Prostate gland (tissue), 2 donors: Measurements from ENCODE around the gene ODF4. TPM values are rescaled to one million over a fixed set of nuclear protein-coding genes. Genes with fewer than 3 reads are reported as not detected.

Source experiments
- DNase-seq: peaks from one replicate; pipeline ENCODE4 v3.0.0-alpha.2; 2019; ENCODE audit warnings: low spot score
- H3K27ac ChIP-seq, 2 donors: fragments of 200-600 bp; sonication (generic); 2 replicates each; pipeline ENCODE4 v1.5.1; 2017 to 2019
- H3K27me3 ChIP-seq: fragments of 200-600 bp; sonication (generic); replicated peaks from 2 replicates; pipeline ENCODE4 v1.5.1; 2019; ENCODE audit not compliant: insufficient read depth
- H3K36me3 ChIP-seq, 2 donors: fragments of 200-600 bp; sonication (generic); 1 replicate in 1 of 2; 2 replicates in 1 of 2; pipeline versions ENCODE4 v1.5.1 to v1.8.1; 2017 to 2019
- H3K4me1 ChIP-seq: fragments of 200-600 bp; sonication (generic); replicated peaks from 2 replicates; pipeline ENCODE4 v1.5.1; 2019
- H3K4me3 ChIP-seq, 2 donors: fragments of 200-600 bp; sonication (generic); 2 replicates each; pipeline ENCODE4 v1.5.1; 2017 to 2019
- H3K9me3 ChIP-seq: fragments of 200-600 bp; sonication (generic); 2 replicates; pipeline ENCODE4 v1.5.1; 2017
- POLR2A ChIP-seq: fragments of 450-650 bp; IDR thresholded peaks from one replicate; pipeline ENCODE4 v1.6.1; 2016; ENCODE audit warnings: antibody characterized with exemption, mild to moderate bottlenecking
- POLR2AphosphoS5 ChIP-seq: sonication (generic); formaldehyde crosslinking; IDR thresholded peaks from one replicate; pipeline ENCODE4 v1.6.1; 2017; ENCODE audit warnings: antibody characterized with exemption
- WGBS: methylation state at CpG from one replicate; pipeline ENCODE4 v1.1.5; 2018; 5-methylcytosine and 5-hydroxymethylcytosine counted together
- intact Hi-C: fragments of 100-400 bp; cut with DNase I; formaldehyde crosslinking; loops from one replicate; pipeline ENCODE4 v1.14.2; 2022
- total RNA-seq, 2 donors: library from RNA; depleted of rRNA; stranded (reverse); fragments of >200 nt; gene quantifications; one replicate each; pipeline ENCODE4 v1.1.0, GENCODE V29; 2016
- TF ChIP-seq, protein P1 (sequence below), 4 experiments: fragments of 200-600 bp in 2 of 4; fragments of 450-650 bp in 2 of 4; sonication (generic) in 2 of 4; IDR thresholded peaks; 1 replicate in 3 of 4; 2 replicates in 1 of 4; pipeline ENCODE4 v1.5.1; 2016 to 2019; ENCODE audit warnings: antibody characterized with exemption in 4 of 4, mild to moderate bottlenecking in 2 of 4, moderate library complexity in 2 of 4

The ODF4 gene
- total RNA-seq, 2 donors from 2014 or later = not detected

DNA sequence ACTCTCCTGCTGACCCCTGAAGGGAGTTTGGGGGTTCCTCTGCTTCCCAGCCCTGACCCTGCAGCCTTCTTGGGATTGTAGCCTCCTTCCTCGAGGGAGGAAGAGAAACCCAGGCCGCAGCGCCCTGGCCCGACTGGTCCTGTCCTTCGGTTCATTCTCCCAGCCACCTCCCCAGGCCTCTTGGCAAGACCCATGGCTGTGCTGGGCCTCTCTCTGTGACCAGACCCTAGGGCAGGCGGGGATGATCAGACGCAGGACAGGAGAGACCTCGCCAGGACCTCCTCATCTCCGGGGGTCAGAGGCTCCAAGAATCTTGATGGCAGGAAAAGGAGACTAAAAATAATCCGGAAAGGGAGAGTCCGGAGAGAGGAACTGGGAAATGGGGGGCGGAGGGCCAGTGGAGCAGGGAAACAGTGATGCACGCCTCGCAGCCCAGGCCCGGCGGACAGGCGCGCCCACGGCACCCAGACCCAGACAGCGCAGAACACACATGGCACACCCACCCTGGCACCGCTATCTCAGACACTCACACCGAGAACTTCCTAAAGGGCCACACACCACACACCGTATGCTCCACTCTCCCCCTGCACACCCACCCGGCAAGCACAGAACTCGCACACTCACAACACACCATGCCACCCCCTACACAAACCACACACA, 28.4 kb upstream of the ODF4 start:
- peaks cover 2% of the 10 kb centered on the region for H3K27me3 ChIP-seq
- no peaks in the 10 kb centered on the region for H3K4me1 ChIP-seq
- no peaks in the 10 kb centered on the region for H3K9me3 ChIP-seq
- WGBS = 87% methylated on average over 25 of the region's 25 CpGs
- TF ChIP-seq POLR2AphosphoS5 = no peak
- TF ChIP-seq, protein P1, sequence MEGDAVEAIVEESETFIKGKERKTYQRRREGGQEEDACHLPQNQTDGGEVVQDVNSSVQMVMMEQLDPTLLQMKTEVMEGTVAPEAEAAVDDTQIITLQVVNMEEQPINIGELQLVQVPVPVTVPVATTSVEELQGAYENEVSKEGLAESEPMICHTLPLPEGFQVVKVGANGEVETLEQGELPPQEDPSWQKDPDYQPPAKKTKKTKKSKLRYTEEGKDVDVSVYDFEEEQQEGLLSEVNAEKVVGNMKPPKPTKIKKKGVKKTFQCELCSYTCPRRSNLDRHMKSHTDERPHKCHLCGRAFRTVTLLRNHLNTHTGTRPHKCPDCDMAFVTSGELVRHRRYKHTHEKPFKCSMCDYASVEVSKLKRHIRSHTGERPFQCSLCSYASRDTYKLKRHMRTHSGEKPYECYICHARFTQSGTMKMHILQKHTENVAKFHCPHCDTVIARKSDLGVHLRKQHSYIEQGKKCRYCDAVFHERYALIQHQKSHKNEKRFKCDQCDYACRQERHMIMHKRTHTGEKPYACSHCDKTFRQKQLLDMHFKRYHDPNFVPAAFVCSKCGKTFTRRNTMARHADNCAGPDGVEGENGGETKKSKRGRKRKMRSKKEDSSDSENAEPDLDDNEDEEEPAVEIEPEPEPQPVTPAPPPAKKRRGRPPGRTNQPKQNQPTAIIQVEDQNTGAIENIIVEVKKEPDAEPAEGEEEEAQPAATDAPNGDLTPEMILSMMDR (IDR thresholded peaks at IDR 0.05) = no peak
- no peak for TF ChIP-seq POLR2A
- intact Hi-C loops = no loop called here
- H3K4me3 ChIP-seq = no peak overlapping the region
- H3K27ac ChIP-seq = no peak overlapping the region
- H3K36me3 ChIP-seq = no peaks in the 10 kb centered on the region
- DNase-seq = no peak

DNA sequence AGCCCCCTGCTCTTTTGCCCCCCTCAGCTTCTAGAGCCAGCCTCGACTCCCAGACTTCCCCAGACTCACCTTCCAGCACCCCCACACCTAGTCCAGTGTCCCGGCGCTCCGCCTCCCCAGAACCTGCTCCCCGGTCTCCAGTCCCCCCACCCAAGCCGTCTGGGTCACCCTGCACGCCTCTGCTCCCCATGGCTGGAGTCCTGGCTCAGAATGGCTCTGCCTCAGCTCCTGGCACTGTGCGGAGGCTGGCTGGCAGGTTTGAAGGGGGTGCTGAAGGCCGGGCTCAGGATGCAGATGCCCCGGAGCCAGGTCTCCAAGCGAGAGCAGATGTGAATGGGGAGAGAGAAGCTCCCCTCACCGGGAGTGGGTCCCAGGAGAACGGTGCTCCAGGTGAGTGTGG, 27.4 kb upstream of the ODF4 start:
- peaks cover 2% of the 10 kb centered on the region for H3K27me3 ChIP-seq
- WGBS = 76% methylated on average over 13 of the region's 13 CpGs
- TF ChIP-seq, protein P1 (IDR thresholded peaks at IDR 0.05) = no peak
- no peak for TF ChIP-seq POLR2AphosphoS5
- no peak for TF ChIP-seq POLR2A
- no peaks in the 10 kb centered on the region for H3K36me3 ChIP-seq
- H3K4me3 ChIP-seq = no peak overlapping the region
- no peaks in the 10 kb centered on the region for H3K4me1 ChIP-seq
- H3K9me3 ChIP-seq = no peaks in the 10 kb centered on the region
- no peak for DNase-seq
- no peak overlapping the region for H3K27ac ChIP-seq
- intact Hi-C loops = no loop called here

DNA sequence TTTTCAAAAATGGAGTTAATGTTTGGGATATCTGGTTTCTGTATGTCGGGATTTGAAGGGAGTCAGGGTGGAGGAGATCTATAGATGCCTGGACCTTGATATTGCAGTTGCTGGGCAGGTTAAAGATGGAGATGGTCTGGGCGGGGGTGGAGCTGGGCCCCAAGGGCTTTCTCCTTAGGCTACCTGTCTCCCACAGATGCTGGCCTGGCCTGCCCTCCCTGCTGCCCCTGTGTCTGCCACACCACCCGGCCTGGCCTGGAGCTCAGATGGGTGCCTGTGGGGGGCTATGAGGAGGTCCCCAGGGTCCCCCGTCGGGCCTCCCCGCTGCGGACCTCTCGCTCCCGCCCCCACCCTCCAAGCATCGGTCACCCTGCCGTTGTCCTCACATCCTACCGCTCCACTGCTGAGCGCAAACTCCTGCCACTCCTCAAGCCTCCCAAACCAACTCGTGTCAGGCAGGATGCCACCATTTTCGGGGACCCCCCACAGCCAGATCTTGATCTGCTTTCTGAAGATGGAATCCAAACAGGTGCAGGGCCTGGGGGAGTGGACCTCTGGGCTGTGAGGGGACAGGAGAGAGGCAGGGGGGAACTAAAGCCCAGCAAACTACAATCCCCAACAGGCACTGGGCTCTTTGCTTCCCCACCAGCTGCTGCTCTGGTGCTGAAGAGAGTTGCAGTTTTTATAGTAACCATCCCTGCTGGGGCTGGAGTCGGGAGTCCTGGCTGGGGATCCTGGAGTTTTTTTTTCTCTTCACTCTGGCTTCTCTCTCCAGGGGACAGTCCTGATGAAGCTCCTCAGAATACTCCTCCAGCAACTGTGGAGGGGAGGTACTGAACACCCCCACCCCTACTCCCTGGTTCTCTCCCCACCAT, 26.7 kb upstream of the ODF4 start:
- Histone ChIP-seq H3K27ac (no peak overlapping the region), H3K4me3 (no peak overlapping the region), H3K4me1 (no peaks in the 10 kb centered on the region), H3K36me3 (no peaks in the 10 kb centered on the region), H3K27me3 (peaks cover 2% of the 10 kb centered on the region), H3K9me3 (no peaks in the 10 kb centered on the region)
- intact Hi-C loops = no loop called here
- TF ChIP-seq, protein P1 (IDR thresholded peaks at IDR 0.05) = no peak
- TF ChIP-seq POLR2A = no peak
- 72% methylated on average over 16 of the region's 16 CpGs for WGBS
- no peak for DNase-seq

DNA sequence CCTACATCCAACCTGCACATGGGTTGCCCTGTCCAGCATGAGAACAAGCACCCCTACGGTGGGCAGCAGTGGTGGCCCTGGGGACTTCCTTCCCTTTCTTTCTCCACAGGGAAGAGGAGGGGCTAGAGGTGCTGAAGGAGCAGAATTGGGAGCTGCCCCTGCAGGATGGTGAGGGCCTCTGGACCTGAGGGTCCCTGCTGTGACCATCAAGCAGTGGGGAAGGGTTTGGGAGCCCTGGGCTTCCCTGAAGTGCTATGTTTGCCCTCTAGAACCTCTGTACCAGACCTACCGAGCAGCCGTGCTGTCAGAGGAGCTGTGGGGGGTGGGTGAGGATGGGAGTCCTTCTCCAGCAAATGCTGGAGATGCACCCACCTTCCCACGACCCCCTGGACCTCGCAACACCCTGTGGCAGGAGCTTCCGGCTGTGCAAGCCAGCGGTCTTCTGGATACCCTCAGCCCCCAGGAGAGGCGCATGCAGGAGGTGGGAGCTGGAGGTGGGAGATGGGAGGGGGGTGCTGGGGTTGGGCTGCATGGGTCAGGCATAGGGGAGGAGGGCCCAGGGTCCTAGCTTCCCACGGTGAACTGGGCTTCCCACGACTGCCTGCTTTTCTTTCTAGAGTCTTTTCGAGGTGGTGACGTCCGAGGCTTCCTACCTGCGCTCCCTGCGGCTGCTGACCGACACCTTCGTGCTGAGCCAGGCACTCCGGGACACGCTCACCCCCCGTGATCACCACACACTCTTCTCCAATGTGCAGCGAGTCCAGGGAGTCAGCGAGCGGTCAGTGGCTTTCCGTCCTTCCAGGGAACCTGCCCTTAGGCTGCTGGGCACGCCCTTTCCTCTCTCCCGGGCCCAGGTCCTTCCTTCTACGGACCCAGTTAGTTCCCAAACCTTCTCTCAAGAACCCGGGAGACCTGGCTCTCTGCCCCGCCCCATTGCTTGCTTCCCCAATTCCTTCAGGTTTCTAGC, 24.6 kb upstream of the ODF4 start:
- Histone ChIP-seq H3K27ac (no peak overlapping the region), H3K4me1 (no peaks in the 10 kb centered on the region), H3K27me3 (peaks cover 2% of the 10 kb centered on the region), H3K4me3 (no peak overlapping the region), H3K9me3 (no peaks in the 10 kb centered on the region), H3K36me3 (no peaks in the 10 kb centered on the region)
- WGBS = 18% methylated on average over 29 of the region's 29 CpGs
- intact Hi-C loops = no loop called here
- no peak for DNase-seq
- TF ChIP-seq, protein P1 (IDR thresholded peaks at IDR 0.05) = no peak
- no peak for TF ChIP-seq POLR2A
- no peak for TF ChIP-seq POLR2AphosphoS5
